ENCODE data around the gene MMP27.

Gene MMP27

GRCh38 chr11:102655547-102655946 lies 50.0 kb downstream of the MMP27 start:
- DNase-seq: no peak
- Histone ChIP-seq H3K27me3 (ENCODE audit: insufficient read depth, low read depth, severe bottlenecking) (no peaks in the 10 kb centered on the region), H3K9me3 (ENCODE audit: severe bottlenecking) (no peaks in the 10 kb centered on the region), H3K36me3 (no peaks in the 10 kb centered on the region), H3K4me3 (ENCODE audit: low read depth, low read length) (no peak overlapping the region), H3K27ac (no peak overlapping the region)
- no peak for TF ChIP-seq CTCF (IDR thresholded peaks at IDR 0.05; ENCODE audit: low read depth, low read length)

GRCh38 chr11:102654761-102655160 lies 50.8 kb downstream of the MMP27 start:
- Histone ChIP-seq H3K27me3 (ENCODE audit: insufficient read depth, low read depth, severe bottlenecking) (no peaks in the 10 kb centered on the region), H3K36me3 (no peaks in the 10 kb centered on the region), H3K9me3 (ENCODE audit: severe bottlenecking) (no peaks in the 10 kb centered on the region), H3K4me3 (ENCODE audit: low read depth, low read length) (no peak overlapping the region), H3K27ac (no peak overlapping the region)
- DNase-seq: no peak
- no peak for TF ChIP-seq CTCF (IDR thresholded peaks at IDR 0.05; ENCODE audit: low read depth, low read length)

- DNase-seq: no peak
- H3K27ac ChIP-seq: no peak overlapping the region
- H3K4me3 ChIP-seq (ENCODE audit: low read depth, low read length): no peak overlapping the region
- no peaks in the 10 kb centered on the region for H3K36me3 ChIP-seq
- no peak for TF ChIP-seq CTCF (IDR thresholded peaks at IDR 0.05; ENCODE audit: low read depth, low read length)
- no peaks in the 10 kb centered on the region for H3K27me3 ChIP-seq (ENCODE audit: insufficient read depth, low read depth, severe bottlenecking)
- H3K9me3 ChIP-seq (ENCODE audit: severe bottlenecking): no peaks in the 10 kb centered on the region
Measured at GRCh38 chr11:102653744-102654291, 51.8 kb downstream of the MMP27 start.

- no peaks in the 10 kb centered on the region for H3K36me3 ChIP-seq
- no peaks in the 10 kb centered on the region for H3K9me3 ChIP-seq (ENCODE audit: severe bottlenecking)
- no peak overlapping the region for H3K4me3 ChIP-seq (ENCODE audit: low read depth, low read length)
- no peaks in the 10 kb centered on the region for H3K27me3 ChIP-seq (ENCODE audit: insufficient read depth, low read depth, severe bottlenecking)
- no peak for DNase-seq
- TF ChIP-seq CTCF (IDR thresholded peaks at IDR 0.05; ENCODE audit: low read depth, low read length): no peak
- no peak overlapping the region for H3K27ac ChIP-seq
Measured at GRCh38 chr11:102647430-102647829, 58.1 kb downstream of the MMP27 start.

GRCh38 chr11:102643941-102644340 lies 61.6 kb downstream of the MMP27 start:
- TF ChIP-seq CTCF (IDR thresholded peaks at IDR 0.05; ENCODE audit: low read depth, low read length): no peak
- Histone ChIP-seq H3K4me3 (ENCODE audit: low read depth, low read length) (no peak overlapping the region), H3K27me3 (ENCODE audit: insufficient read depth, low read depth, severe bottlenecking) (no peaks in the 10 kb centered on the region), H3K9me3 (ENCODE audit: severe bottlenecking) (no peaks in the 10 kb centered on the region), H3K36me3 (no peaks in the 10 kb centered on the region), H3K27ac (no peak overlapping the region)
- DNase-seq: no peak

Measured in WERI-Rb-1 (cell line).